HAP-1 (cell line): ENCODE results near the gene HLA-DOA.

Experiments used
- DNase-seq, 2 experiments: peaks; one replicate each; pipeline ENCODE4 v3.0.0-alpha.2; 2016 to 2020; ENCODE audit warnings: low spot score in 2 of 2
- H3K27me3 ChIP-seq: fragments of 250-450 bp; sonication (Bioruptor Pico); 2 replicates; pipeline ENCODE4 v1.5.1; 2020; ENCODE audit warnings: low read depth, mild to moderate bottlenecking, moderate library complexity
- H3K36me3 ChIP-seq: fragments of 250-450 bp; sonication (Bioruptor Pico); replicated peaks from 2 replicates; pipeline ENCODE4 v1.5.1; 2020; ENCODE audit warnings: mild to moderate bottlenecking
- H3K4me1 ChIP-seq: fragments of 250-450 bp; sonication (Bioruptor Pico); 2 replicates; pipeline ENCODE4 v1.5.1; 2020; ENCODE audit warnings: mild to moderate bottlenecking
- H3K4me3 ChIP-seq: fragments of 250-450 bp; sonication (Bioruptor Pico); 2 replicates; pipeline ENCODE4 v1.5.1; 2020; ENCODE audit warnings: mild to moderate bottlenecking, moderate library complexity
- H3K9me3 ChIP-seq: fragments of 250-450 bp; sonication (Bioruptor Pico); 2 replicates; pipeline ENCODE4 v1.5.1; 2020; ENCODE audit warnings: mild to moderate bottlenecking, moderate library complexity
- in situ Hi-C: fragments of 300-500 bp; cut with MboI; formaldehyde crosslinking; loops from 3 replicates; pipeline ENCODE4 v1.14.3; 2020; ENCODE audit warnings: low sequenced_read_pairs, inconsistent platforms, mixed read lengths

HLA-DOA gene

DNA sequence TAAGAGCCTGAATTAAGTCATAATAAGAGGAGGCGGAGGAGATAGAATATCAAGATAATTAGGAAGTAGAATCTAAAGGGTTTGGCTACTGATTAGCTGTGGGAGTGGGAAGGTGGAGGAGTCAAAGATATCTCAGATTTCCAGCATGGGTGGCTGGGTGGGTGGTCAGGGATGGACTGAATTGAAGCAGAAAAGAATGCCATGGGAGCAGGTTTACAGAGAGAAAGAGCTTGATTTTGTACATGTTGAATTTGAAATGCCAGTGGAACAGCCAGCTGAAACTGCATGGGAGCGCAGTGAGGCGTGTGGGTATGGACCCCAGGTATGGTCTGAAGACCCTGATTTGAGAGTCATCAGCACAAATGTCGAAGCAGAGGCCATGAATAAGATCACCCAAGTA is 55.1 kb downstream of the HLA-DOA start:
- no peaks in the 10 kb centered on the region for H3K4me1 ChIP-seq
- no peaks in the 10 kb centered on the region for H3K36me3 ChIP-seq
- in situ Hi-C loops: no loop called here
- no peaks in the 10 kb centered on the region for H3K27me3 ChIP-seq
- DNase-seq: no peak
- H3K9me3 ChIP-seq: no peaks in the 10 kb centered on the region
- no peak overlapping the region for H3K4me3 ChIP-seq
